Upper lobe of left lung (tissue), 4 donors: ENCODE measurements around the gene ACTR1B.

Experiments
- POLR2AphosphoS5 ChIP-seq, 2 donors: sonication (generic); formaldehyde crosslinking; IDR thresholded peaks; one replicate each; pipeline ENCODE4 v1.5.1; 2017; ENCODE audit warnings: antibody characterized with exemption in 2 of 2
- TF ChIP-seq, protein P1 (sequence below), 6 experiments: fragments of 450-650 bp in 4 of 6; fragments of 200-600 bp in 2 of 6; sonication (generic) in 2 of 6; IDR thresholded peaks; one replicate each; pipeline ENCODE4 v1.5.1; 2016 to 2019; ENCODE audit warnings: antibody characterized with exemption in 6 of 6

DNA sequence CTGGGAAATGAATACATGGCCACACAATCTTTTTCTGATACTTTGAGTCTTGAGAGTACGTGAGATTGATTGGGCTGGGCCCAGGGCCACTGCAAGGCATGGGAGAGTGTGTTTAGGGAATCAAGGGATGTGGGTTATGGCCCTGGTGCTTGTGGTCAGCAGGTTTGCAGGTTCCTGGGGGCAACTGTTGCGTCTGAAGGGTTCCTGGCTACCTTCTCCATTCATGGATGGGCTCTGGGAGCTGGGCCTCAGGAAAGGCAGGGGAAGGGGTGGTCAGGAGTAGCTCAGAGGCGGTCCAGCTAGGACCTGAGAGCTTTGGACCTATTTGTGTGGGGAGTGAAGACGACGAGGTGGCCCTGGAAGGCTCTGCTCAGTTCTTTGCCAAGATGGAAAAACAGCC is 41.1 kb upstream of the ACTR1B start:
- no peak for TF ChIP-seq POLR2AphosphoS5 (IDR thresholded peaks at IDR 0.05)
- TF ChIP-seq, protein P1, sequence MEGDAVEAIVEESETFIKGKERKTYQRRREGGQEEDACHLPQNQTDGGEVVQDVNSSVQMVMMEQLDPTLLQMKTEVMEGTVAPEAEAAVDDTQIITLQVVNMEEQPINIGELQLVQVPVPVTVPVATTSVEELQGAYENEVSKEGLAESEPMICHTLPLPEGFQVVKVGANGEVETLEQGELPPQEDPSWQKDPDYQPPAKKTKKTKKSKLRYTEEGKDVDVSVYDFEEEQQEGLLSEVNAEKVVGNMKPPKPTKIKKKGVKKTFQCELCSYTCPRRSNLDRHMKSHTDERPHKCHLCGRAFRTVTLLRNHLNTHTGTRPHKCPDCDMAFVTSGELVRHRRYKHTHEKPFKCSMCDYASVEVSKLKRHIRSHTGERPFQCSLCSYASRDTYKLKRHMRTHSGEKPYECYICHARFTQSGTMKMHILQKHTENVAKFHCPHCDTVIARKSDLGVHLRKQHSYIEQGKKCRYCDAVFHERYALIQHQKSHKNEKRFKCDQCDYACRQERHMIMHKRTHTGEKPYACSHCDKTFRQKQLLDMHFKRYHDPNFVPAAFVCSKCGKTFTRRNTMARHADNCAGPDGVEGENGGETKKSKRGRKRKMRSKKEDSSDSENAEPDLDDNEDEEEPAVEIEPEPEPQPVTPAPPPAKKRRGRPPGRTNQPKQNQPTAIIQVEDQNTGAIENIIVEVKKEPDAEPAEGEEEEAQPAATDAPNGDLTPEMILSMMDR (IDR thresholded peaks at IDR 0.05), result no peak
